ENCODE measurements around the gene EFR3B.

EFR3B gene

DNA sequence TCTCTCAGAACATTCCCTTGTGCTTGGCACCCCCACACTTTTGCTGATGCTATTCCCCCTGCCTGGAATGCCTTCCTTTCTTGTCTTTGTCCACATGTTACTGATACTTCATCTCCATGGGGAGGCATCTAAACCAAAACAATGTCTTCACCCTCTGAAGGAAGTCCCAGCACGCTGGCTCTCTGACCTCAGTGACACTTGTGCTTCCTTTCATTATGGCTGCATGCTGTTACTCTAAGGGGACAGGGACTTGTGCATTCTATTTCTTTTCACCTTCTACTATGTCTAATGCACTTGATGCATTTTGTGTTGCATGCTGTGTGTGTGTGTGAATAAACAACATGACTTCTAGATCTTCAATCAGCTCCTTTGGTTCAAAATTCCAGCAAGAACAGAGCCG, 24.6 kb downstream of the EFR3B start:
- Histone ChIP-seq H3K4me3 (no peak overlapping the region), H3K27ac (no peak overlapping the region)

DNA sequence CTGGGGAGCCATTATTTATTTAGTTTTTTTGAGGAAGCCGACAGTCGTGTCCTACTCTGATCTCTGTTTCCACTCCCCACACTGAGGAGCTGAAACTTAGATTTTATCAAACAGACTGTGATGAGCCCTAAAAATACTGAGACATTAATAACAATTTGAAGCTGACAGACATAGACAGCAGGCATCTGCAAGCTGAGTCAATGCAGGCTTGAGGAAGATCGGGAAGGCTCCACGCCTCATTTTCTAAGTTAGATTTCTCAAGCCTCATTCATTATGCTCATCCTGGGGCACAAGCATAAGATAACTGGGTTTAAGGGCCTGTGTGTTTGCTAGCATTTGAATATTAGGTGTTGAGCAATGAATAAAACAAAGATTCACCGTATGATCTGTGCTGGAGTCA, 26.3 kb downstream of the EFR3B start:
- Histone ChIP-seq H3K4me3 (no peak overlapping the region), H3K27ac (no peak overlapping the region)

- Histone ChIP-seq H3K4me3 (no peak overlapping the region), H3K27ac (no peak overlapping the region)
These were observed 30.1 kb downstream of the EFR3B start for GRCh38 chr2:25071966-25072365.

- Histone ChIP-seq H3K27ac (no peak overlapping the region), H3K4me3 (no peak overlapping the region)
These were observed 30.7 kb downstream of the EFR3B start for GRCh38 chr2:25072606-25073005.

- H3K27ac ChIP-seq: no peak overlapping the region
- H3K4me3 ChIP-seq: no peak overlapping the region
These were observed 31.1 kb downstream of the EFR3B start for GRCh38 chr2:25073025-25073424.

- H3K27ac ChIP-seq: no peak overlapping the region
- no peak overlapping the region for H3K4me3 ChIP-seq
These were observed 32.0 kb downstream of the EFR3B start for GRCh38 chr2:25073914-25074313.

DNA sequence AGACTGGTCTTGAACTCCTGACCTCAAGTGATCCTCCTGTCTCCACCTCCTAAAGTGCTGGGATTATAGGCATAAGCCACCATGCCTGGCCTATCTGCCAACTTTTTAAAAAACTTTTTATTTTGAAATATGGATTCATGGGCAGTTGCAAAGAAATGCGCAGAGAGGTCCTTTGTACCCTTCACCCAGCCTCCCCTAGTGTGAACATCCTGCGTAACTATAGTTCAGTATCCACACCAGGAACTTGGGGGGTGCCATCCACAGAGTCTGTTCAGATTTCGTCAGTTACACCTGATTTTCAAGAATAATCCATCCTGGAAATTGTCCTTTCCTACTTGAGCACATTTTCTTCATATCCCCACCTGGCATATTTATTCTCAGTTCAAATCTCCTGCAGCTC, 33.0 kb downstream of the EFR3B start:
- Histone ChIP-seq H3K4me3 (no peak overlapping the region), H3K27ac (no peak overlapping the region)

DNA sequence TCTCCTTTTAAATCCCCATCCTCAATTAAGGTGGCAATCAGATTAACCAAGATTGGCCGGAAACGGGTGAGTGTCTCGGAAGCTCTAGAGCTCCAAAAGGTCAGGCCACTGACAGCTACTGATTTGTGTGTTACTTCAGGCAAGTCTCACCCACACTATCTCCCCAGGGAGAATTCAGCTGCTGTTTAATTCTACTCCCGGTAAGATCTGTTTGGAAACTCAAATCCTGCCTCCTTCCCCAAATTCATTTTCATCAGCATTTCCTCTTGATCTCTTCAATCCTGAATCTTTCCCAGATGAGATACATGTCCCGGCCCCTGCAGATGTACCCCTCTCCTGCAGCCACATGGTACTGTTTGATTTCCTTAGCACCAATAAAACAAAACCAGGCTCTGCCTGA, 34.9 kb downstream of the EFR3B start:
- H3K27ac ChIP-seq: peak overlapping the region in 2 of 21 experiments; percentile 9 to 38
- no peak overlapping the region for H3K4me3 ChIP-seq

DNA sequence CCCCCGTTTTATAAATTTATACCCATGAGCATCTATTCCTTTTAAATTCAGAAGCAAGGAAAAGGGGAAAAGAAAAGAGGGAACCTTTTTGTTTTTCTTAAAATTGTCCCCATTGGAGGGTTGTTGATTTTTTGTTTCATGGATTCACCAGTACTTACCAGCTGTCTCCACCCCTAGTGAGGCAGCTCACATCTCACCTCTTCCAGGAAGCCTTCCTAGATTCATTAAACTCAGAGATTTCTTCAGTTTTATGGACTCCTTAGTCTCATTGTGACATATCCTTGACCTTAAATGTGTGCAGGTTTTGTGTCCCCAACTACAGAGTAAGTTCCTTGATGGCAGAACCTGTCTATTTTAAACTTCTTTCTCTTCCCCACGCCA, 35.9 kb downstream of the EFR3B start:
- Histone ChIP-seq H3K4me3 (no peak overlapping the region), H3K27ac (no peak overlapping the region)

DNA sequence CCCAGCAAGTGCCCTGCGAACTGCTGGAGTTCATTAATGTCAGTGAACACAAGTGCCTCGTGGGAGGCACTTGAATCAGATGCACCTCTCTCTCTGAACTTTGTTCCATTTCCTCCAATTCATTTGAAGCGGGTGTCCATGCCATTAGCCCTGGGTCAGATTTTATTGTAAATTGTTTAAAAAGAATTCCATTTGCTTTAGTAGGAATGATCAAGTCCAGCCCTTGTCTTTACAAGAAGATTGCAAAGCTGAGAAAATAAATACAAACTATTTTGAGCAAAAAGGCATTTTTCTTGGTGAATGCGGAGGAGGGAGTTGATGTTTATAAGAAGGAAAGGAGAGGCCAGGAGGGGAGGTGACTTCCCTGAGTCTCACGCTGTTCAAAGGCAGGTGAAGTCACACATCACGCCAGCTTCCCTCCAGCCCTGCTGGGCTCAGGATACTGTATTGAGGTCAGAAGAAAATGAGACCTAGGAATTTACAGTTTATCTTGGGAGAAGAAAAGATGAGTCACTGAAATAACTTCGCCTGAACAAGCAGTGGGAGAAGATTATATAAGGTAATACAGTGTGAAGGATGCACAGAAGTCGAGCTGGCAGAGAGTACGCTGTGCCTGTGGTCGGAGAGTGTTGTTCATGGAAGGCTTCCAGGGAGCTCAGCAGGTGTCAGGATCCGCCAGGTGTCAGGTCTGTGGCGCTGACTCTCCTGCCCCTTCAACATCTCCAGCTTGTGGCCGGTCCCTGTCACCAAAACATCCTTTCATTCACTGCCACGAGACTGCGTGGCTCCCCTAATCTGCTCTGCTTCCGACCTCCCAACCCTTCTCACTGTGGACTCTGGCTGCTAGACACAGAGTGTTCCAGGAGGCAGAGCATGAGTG, 36.5 kb downstream of the EFR3B start:
- Histone ChIP-seq H3K27ac (peak overlapping the region in 1 of 21 experiments; percentile 16), H3K4me3 (no peak overlapping the region)

- Histone ChIP-seq H3K27ac (no peak overlapping the region), H3K4me3 (no peak overlapping the region)
These were observed 37.3 kb downstream of the EFR3B start for GRCh38 chr2:25079050-25079635.

GRCh38 chr2:25081237-25081790, 39.4 kb downstream of the EFR3B start:
- no peak overlapping the region for H3K4me3 ChIP-seq
- H3K27ac ChIP-seq: no peak overlapping the region

DNA sequence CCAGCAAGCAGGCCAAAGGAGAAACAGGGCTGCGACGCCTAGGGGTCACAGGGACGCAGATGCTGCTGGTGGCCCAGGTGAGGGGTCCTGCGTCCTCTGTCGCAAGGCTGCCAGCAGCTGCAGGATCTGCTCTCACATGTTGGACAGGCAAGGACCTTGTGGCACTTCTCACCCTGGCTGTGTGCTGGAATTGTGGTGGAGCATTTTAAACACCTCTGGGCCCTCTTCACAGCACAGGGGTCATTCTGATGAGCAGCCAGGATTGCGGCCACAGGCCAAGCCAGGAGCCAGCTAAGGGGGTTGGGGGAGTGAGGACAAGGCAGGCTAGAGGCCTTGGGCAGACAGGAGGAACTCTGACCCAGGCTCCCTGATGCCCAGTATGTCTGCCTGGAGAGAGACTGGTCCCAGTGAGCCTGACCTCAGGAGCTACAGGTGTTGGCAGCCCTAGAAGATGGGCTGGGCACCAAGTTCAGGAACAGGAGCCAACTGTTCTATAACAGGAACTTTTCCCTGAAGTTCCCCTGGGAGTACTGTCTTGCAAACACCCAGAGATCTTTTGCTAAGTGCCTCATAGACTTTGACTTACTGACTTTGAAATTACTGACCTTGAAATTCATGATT, 40.2 kb downstream of the EFR3B start:
- Histone ChIP-seq H3K4me3 (no peak overlapping the region), H3K27ac (no peak overlapping the region)

DNA sequence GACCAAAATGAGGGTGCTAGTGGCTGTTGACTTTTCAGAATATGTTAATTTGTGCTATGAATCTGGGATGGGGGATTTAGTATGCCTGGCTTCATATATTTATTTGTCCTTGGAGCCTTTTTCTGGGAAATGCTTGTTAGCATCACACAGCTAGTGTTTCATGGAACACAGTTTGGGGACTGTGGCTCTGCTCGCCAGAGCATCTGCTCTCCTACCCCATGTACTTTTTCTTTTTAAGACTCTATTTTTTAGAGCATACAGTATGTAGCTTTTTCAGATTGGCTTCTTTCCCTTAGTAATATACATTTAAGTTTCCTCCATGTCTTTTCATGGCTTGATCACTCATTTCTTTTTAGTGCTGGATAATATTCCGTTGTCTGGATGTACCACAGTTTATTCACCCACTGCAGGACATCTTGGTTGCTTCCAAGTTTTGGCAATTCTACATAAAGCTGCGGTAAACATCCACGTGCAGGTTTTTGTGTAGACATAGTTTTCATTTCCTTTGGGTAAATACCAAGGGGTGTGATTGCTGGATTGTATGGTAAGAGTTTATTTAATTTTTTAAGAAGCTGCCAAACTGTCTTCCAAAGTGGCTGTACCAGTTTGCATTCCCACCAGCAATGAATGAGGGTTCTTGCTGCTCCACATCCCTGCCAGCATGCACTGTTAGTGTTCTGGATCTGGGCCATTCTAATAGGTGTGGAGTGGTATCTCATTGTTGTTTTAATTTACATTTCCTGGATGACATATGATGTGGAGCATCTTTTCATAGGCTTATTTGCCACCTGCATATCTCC, 44.1 kb downstream of the EFR3B start:
- H3K4me3 ChIP-seq: no peak overlapping the region
- no peak overlapping the region for H3K27ac ChIP-seq

- peak overlapping the region in 1 of 21 experiments; percentile 4 for H3K27ac ChIP-seq
- H3K4me3 ChIP-seq: no peak overlapping the region
These were observed 47.1 kb downstream of the EFR3B start for GRCh38 chr2:25088817-25089516.

- H3K27ac ChIP-seq: peak overlapping the region in 1 of 21 experiments; percentile 4
- H3K4me3 ChIP-seq: no peak overlapping the region
These were observed 47.9 kb downstream of the EFR3B start for GRCh38 chr2:25089605-25090315.

DNA sequence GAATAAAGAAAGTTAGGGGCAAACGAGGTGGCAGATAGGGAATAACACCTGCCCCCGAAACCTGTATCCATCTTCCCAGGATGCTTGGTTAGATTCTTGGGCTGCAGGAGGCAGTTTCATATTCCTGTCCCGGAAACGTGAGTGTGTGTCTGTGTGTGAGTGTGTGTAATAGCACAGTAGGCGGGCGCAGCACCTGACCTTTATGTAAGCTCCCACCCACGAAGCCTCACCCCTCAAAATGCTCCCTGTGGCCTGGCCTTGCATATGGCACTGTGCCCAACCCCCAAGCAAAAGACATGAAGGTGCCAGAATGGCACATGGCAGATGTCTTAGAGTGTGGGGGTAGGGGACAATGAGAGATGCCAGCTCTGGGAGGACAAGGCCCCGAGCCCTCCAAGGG, 48.9 kb downstream of the EFR3B start:
- no peak overlapping the region for H3K27ac ChIP-seq
- H3K4me3 ChIP-seq: no peak overlapping the region

- Histone ChIP-seq H3K4me3 (no peak overlapping the region), H3K27ac (no peak overlapping the region)
These were observed 49.4 kb downstream of the EFR3B start for GRCh38 chr2:25091265-25091664.

GRCh38 chr2:25098056-25098455, 56.2 kb downstream of the EFR3B start:
- Histone ChIP-seq H3K4me3 (no peak overlapping the region), H3K27ac (peak overlapping the region in 11 of 21 experiments; percentile 9 to 75 (median 51))
